OCI-LY1 (cell line): ENCODE results near the gene CENPX.

Source experiments
- H2AFZ ChIP-seq: fragments of 200-600 bp; sonication (generic), shearing (Covaris generic); 2 replicates; pipeline ENCODE4 v1.6.0; 2014; ENCODE audit warnings: antibody characterized with exemption, mild to moderate bottlenecking, low read length
- H3F3A ChIP-seq: fragments of 200-600 bp; sonication (generic), shearing (Covaris generic); 2 replicates; pipeline ENCODE4 v1.6.0; 2014; ENCODE audit warnings: mild to moderate bottlenecking, antibody characterized with exemption, low read length, moderate library complexity; ENCODE audit not compliant: insufficient read depth
- H3K27ac ChIP-seq: fragments of 200-600 bp; sonication (generic); 2 replicates; pipeline ENCODE4 v1.5.1; 2014; ENCODE audit warnings: low read length, mixed run types, mild to moderate bottlenecking, low read depth; ENCODE audit not compliant: poor library complexity, severe bottlenecking
- H3K27me3 ChIP-seq: fragments of 200-600 bp; sonication (generic); 2 replicates; pipeline ENCODE4 v1.6.0; 2014; ENCODE audit warnings: antibody characterized with exemption, mild to moderate bottlenecking, low read length, moderate library complexity; ENCODE audit not compliant: insufficient read depth
- H3K36me3 ChIP-seq: fragments of 200-600 bp; sonication (generic); 2 replicates; pipeline ENCODE4 v1.6.1; 2014; ENCODE audit warnings: mild to moderate bottlenecking, antibody characterized with exemption, low read length, moderate library complexity, mixed read lengths; ENCODE audit not compliant: insufficient read depth
- H3K4me1 ChIP-seq: fragments of 200-600 bp; sonication (generic); 2 replicates; pipeline ENCODE4 v1.5.1; 2014; ENCODE audit warnings: mild to moderate bottlenecking, low read length, moderate library complexity; ENCODE audit not compliant: insufficient read depth, severe bottlenecking
- H3K4me2 ChIP-seq: fragments of 200-600 bp; sonication (generic), shearing (Covaris generic); 2 replicates; pipeline ENCODE4 v1.6.1; 2014; ENCODE audit warnings: low read length
- H3K4me3 ChIP-seq: fragments of 200-600 bp; sonication (generic); 2 replicates; pipeline ENCODE4 v1.5.1; 2014; ENCODE audit warnings: low read length, low read depth, mild to moderate bottlenecking, mixed read lengths; ENCODE audit not compliant: poor library complexity, severe bottlenecking
- H3K79me2 ChIP-seq: fragments of 200-600 bp; shearing (Covaris generic); 2 replicates; pipeline ENCODE4 v1.6.1; 2016; ENCODE audit warnings: mixed run types, low read length, mixed read lengths; ENCODE audit not compliant: insufficient read depth
- H3K9ac ChIP-seq: fragments of 200-600 bp; sonication (generic), shearing (Covaris generic); 2 replicates; pipeline ENCODE4 v1.6.1; 2014; ENCODE audit warnings: mild to moderate bottlenecking, low read length, mixed read lengths
- H3K9me2 ChIP-seq: fragments of 200-600 bp; sonication (generic), shearing (Covaris generic); 2 replicates; pipeline ENCODE4 v1.6.1; 2014; ENCODE audit warnings: low read depth, mild to moderate bottlenecking, low read length, mixed read lengths
- H3K9me3 ChIP-seq: fragments of 200-600 bp; shearing (Covaris generic); 2 replicates; pipeline ENCODE4 v1.6.1; 2014; ENCODE audit warnings: low read length, mixed read lengths
- H4K20me1 ChIP-seq: fragments of 200-600 bp; sonication (generic), shearing (Covaris generic); 2 replicates; pipeline ENCODE4 v1.6.0; 2016; ENCODE audit warnings: mild to moderate bottlenecking, low read length; ENCODE audit not compliant: insufficient read depth
- EZH2 ChIP-seq: fragments of 200-600 bp; sonication (generic), shearing (Covaris generic); IDR thresholded peaks from 2 replicates; pipeline ENCODE4 v1.8.0; 2017; ENCODE audit warnings: borderline replicate concordance, mixed run types, mild to moderate bottlenecking, antibody characterized with exemption, low read length, moderate library complexity, mixed read lengths
- TF ChIP-seq, protein P1 (sequence below): fragments of 200-600 bp; sonication (generic), shearing (Covaris generic); IDR thresholded peaks from 2 replicates; pipeline ENCODE4 v1.5.1; 2017; ENCODE audit warnings: mild to moderate bottlenecking, antibody characterized with exemption, low read length, moderate library complexity, mixed read lengths

The CENPX gene

DNA sequence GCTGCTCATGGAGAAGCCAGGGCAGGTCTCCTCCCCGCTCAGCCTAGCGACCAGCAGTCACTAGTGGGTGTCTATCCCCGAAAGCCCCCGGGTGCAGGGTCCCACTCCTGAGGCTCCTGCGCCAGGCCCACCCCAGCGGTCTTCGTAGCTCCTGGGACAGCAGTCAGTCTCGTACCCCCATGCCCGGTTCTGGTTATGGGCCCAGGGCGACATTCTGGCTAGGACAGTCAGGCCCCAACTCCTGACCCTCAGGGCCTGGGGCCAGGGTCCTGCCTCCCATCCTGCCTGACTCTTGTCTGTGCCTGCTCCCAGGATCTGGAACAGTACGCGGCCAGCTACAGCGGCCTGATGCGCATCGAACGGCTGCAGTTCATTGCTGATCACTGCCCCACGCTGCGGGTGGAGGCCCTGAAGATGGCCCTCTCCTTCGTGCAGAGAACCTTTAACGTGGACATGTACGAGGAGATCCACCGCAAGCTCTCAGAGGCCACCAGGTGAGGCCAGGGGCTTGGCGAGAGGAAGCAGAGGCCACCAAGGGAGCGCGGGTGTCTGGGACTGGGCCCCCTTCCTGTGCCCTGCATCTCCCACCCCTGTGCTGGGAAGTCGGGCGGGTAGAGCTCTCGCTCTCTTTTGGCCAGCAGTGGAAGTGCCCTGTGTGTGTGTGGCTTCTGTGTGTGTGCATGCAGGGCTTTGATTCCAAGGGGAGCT lies 31.0 kb upstream of the CENPX start:
- no peaks in the 10 kb centered on the region for H3K9me3 ChIP-seq
- H3K36me3 ChIP-seq, result peaks cover 54% of the 10 kb centered on the region
- TF ChIP-seq EZH2, result no peak
- TF ChIP-seq, protein P1, sequence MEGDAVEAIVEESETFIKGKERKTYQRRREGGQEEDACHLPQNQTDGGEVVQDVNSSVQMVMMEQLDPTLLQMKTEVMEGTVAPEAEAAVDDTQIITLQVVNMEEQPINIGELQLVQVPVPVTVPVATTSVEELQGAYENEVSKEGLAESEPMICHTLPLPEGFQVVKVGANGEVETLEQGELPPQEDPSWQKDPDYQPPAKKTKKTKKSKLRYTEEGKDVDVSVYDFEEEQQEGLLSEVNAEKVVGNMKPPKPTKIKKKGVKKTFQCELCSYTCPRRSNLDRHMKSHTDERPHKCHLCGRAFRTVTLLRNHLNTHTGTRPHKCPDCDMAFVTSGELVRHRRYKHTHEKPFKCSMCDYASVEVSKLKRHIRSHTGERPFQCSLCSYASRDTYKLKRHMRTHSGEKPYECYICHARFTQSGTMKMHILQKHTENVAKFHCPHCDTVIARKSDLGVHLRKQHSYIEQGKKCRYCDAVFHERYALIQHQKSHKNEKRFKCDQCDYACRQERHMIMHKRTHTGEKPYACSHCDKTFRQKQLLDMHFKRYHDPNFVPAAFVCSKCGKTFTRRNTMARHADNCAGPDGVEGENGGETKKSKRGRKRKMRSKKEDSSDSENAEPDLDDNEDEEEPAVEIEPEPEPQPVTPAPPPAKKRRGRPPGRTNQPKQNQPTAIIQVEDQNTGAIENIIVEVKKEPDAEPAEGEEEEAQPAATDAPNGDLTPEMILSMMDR, result no peak
- no peaks in the 10 kb centered on the region for H4K20me1 ChIP-seq
- H3K4me2 ChIP-seq, result no peak overlapping the region; the same call in 1 of the 2 replicates
- peak overlapping the region; percentile 100 for H3K4me3 ChIP-seq
- H3K4me1 ChIP-seq, result peaks cover 27% of the 10 kb centered on the region
- 0 out of 2 replicates have a peak, but pooled peaks cover 4% of the 10 kb centered on the region for H3K79me2 ChIP-seq
- no peak overlapping the region for H3K27ac ChIP-seq
- H3K27me3 ChIP-seq, result no peaks in the 10 kb centered on the region
- no peaks in the 10 kb centered on the region for H3F3A ChIP-seq
- no peak overlapping the region for H3K9ac ChIP-seq
- no peak overlapping the region for H2AFZ ChIP-seq
- no peaks in the 10 kb centered on the region for H3K9me2 ChIP-seq

DNA sequence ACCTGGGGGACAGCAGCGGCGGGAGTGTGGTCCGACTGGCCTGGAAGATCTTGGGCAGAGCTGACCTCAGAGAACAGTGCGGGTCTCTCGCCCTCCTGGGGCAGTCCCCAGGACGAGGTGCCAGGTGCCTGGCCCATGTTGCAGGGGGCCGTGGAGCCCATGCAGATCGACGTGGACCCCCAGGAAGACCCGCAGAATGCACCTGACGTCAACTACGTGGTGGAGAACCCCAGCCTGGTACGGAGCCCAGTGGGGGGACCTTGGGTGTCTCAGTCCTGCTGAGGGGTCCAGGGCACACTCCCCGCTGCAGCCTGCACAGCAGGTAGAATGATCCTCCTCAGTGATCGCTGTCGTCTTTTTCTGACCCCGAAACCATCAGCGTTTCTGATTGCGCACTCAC lies 30.5 kb upstream of the CENPX start:
- Histone ChIP-seq H3K9me2 (no peaks in the 10 kb centered on the region), H4K20me1 (no peaks in the 10 kb centered on the region), H3K4me1 (peaks cover 27% of the 10 kb centered on the region), H3K27ac (no peak overlapping the region), H2AFZ (no peak overlapping the region), H3K4me3 (peak overlapping the region; percentile 100), H3K9me3 (no peaks in the 10 kb centered on the region), H3K79me2 (0 out of 2 replicates have a peak, but pooled peaks cover 4% of the 10 kb centered on the region), H3K9ac (peak overlapping the region; percentile 81; the same call in 1 of the 2 replicates), H3K36me3 (peaks cover 48% of the 10 kb centered on the region), H3K27me3 (no peaks in the 10 kb centered on the region), H3F3A (no peaks in the 10 kb centered on the region), H3K4me2 (peak overlapping the region; percentile 88)
- TF ChIP-seq EZH2, result no peak
- TF ChIP-seq, protein P1, result no peak

DNA sequence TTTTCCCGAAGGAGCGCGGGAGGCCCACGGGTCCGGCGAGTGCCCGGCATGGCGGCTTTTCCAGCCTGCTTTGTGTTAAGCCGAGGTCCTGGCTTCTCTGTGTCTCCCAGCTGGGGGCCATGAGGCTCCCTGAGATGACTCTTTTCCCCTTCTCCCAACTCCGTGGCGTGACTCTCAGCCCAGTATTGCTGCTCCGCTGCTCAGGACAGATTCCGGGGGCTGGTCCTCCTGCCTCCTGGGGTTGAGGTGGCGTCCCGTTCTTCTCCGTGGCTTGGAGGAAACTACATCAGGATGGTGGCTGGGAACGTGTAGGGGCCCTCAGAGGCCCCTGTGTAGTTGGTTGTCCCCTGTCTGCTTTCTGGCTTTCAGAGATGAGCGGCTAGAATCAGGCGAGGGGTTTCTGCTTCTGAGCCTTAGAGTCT lies 30.0 kb upstream of the CENPX start:
- no peaks in the 10 kb centered on the region for H3K27me3 ChIP-seq
- H3K27ac ChIP-seq, result no peak overlapping the region
- H3K9ac ChIP-seq, result peak overlapping the region; percentile 81
- H3K36me3 ChIP-seq, result peaks cover 43% of the 10 kb centered on the region
- no peaks in the 10 kb centered on the region for H3F3A ChIP-seq
- H4K20me1 ChIP-seq, result no peaks in the 10 kb centered on the region
- H3K79me2 ChIP-seq, result 0 out of 2 replicates have a peak, but pooled peaks cover 4% of the 10 kb centered on the region
- H3K4me1 ChIP-seq, result peaks cover 27% of the 10 kb centered on the region
- H3K4me3 ChIP-seq, result peak overlapping the region; percentile 100
- TF ChIP-seq EZH2, result no peak
- TF ChIP-seq, protein P1, result no peak
- no peak overlapping the region for H2AFZ ChIP-seq
- no peaks in the 10 kb centered on the region for H3K9me3 ChIP-seq
- peak overlapping the region; percentile 88 for H3K4me2 ChIP-seq
- H3K9me2 ChIP-seq, result no peaks in the 10 kb centered on the region
